ENCODE data around the gene ARHGEF16. TPM values are rescaled to one million over a fixed set of nuclear protein-coding genes. Genes with fewer than 3 reads are reported as not detected.

The ARHGEF16 gene
- total RNA-seq, 1 experiment from 2014 or later: 17.2 TPM

DNA sequence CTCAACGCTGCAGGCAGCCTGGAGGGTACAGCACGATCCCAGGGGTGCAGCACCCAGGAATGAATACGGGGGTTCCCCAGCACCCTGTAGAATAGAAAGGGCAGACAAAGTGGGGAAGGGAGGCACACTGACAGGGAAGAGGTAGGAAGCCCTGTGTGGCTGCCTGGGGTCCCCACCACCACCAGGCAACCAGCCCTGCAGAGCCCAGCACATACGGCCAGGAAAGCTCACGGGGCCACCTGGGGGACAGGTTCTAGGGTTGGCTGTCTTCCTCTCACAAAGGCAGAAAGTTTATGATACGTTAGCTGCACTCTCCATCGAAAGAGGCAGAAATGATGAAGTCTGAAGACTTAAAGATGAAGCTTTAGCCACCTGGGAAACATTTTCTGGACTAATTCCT is 52.5 kb downstream of the ARHGEF16 start (continued):
- no peak for TF ChIP-seq ZNF532 (CRISPR knock-in tag; IDR thresholded peaks at IDR 0.05; ENCODE audit: borderline replicate concordance)
- no peak for TF ChIP-seq NFE2L1 (CRISPR knock-in tag; IDR thresholded peaks at IDR 0.05)
- TF ChIP-seq ERG (CRISPR knock-in tag; IDR thresholded peaks at IDR 0.05): no peak
- no peak for TF ChIP-seq MXD4 (CRISPR knock-in tag; IDR thresholded peaks at IDR 0.05; ENCODE audit: borderline replicate concordance)
- TF ChIP-seq CREB1 (CRISPR knock-in tag; IDR thresholded peaks at IDR 0.05): no peak
- TF ChIP-seq AR (CRISPR knock-in tag; IDR thresholded peaks at IDR 0.05): no peak

DNA sequence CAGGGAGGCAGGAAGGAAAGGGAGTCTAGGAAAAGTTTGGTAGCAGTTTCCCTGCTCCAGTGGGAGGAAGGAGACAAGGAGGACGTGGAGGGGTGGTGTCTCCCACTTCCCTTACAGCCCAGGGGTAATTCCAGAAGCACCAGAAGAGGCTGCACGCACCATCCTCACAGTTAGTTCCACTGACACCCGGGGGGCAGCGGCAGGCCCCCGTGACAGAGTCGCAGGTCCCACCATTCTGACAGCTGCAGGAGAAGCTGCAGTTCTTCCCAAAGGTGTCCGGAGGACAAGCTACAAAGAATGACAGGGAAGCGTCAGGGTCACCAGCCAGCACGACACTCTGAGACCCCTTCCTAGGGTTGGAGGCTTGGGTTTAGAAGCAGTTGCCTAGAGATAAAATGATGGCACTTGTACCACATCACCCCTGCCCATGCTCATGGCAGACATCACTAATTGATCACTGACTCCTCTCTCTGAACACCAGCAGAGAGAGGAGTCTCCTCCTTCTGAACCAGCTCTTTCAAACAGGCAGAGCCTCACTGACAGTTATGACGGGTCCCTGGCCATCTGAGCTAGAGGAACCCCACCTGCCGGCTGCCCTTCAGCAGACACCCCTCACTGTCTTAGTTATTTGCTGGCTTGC is 53.3 kb downstream of the ARHGEF16 start:
- no peaks in the 10 kb centered on the region for H3K9me3 Mint-ChIP-seq
- H3K27ac Mint-ChIP-seq: no peak overlapping the region
- TF ChIP-seq ZNF281 (CRISPR knock-in tag; IDR thresholded peaks at IDR 0.05) (no peak), RORB (CRISPR knock-in tag; IDR thresholded peaks at IDR 0.05) (no peak), TP53 (CRISPR knock-in tag; IDR thresholded peaks at IDR 0.05) (no peak), ELF4 (CRISPR knock-in tag; IDR thresholded peaks at IDR 0.05; ENCODE audit: low read depth) (no peak), AR (CRISPR knock-in tag; IDR thresholded peaks at IDR 0.05) (no peak), CBFB (CRISPR knock-in tag; IDR thresholded peaks at IDR 0.05; ENCODE audit: low read depth) (no peak), NR3C1 (CRISPR knock-in tag; conservative IDR thresholded peaks at IDR 0.05; ENCODE audit: low read depth) (no peak), ZNF232 (CRISPR knock-in tag; IDR thresholded peaks at IDR 0.05) (no peak), PREB (CRISPR knock-in tag; IDR thresholded peaks at IDR 0.05; ENCODE audit: borderline replicate concordance) (no peak), FOXP1 (CRISPR knock-in tag; IDR thresholded peaks at IDR 0.05; ENCODE audit: borderline replicate concordance) (no peak), GRHL2 (CRISPR knock-in tag; IDR thresholded peaks at IDR 0.05; ENCODE audit: insufficient replicate concordance, severe bottlenecking) (no peak)
- TF ChIP-seq, protein P1, sequence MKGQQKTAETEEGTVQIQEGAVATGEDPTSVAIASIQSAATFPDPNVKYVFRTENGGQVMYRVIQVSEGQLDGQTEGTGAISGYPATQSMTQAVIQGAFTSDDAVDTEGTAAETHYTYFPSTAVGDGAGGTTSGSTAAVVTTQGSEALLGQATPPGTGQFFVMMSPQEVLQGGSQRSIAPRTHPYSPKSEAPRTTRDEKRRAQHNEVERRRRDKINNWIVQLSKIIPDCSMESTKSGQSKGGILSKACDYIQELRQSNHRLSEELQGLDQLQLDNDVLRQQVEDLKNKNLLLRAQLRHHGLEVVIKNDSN (CRISPR knock-in tag; IDR thresholded peaks at IDR 0.05): no peak
- TF ChIP-seq, protein P2, sequence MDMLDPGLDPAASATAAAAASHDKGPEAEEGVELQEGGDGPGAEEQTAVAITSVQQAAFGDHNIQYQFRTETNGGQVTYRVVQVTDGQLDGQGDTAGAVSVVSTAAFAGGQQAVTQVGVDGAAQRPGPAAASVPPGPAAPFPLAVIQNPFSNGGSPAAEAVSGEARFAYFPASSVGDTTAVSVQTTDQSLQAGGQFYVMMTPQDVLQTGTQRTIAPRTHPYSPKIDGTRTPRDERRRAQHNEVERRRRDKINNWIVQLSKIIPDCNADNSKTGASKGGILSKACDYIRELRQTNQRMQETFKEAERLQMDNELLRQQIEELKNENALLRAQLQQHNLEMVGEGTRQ (CRISPR knock-in tag; IDR thresholded peaks at IDR 0.05): no peak

More for the DNA sequence above, 53.3 kb downstream of the ARHGEF16 start:
- ChIA-PET POLR2A (no interaction called here), CTCF (interaction anchor here (2.2 to 5.4 kb wide), 2 partner anchors 11 to 17 kb away, joined by 17 to 34 read pairs; no protein-coding TSS in a partner anchor)
- H3K27me3 Mint-ChIP-seq (ENCODE audit: low read depth): no peaks in the 10 kb centered on the region
- no peak for ATAC-seq
- no peak for DNase-seq (ENCODE audit: low spot score)
- no peaks in the 10 kb centered on the region for H3K4me1 Mint-ChIP-seq
- no peak overlapping the region for H3K4me3 Mint-ChIP-seq
- H3K36me3 Mint-ChIP-seq: peaks cover 3% of the 10 kb centered on the region; the same call in 1 of the 2 replicates

Data from WTC11 (cell line).